HL-60 (cell line): ENCODE data around the gene DENND4A.

Source experiments
- microRNA-seq: library from miRNA; unstranded; fragments of <30 nt; microRNA quantifications from one replicate; pipeline ENCODE4, GENCODE V29; 2018

The DENND4A gene

Small RNAs within 50 kb of the gene (microRNA-seq; reads per million reads assigned to microRNA genes)
- 1.2 reads per million for gene MIR4511
